K562 (cell line): Measurements from ENCODE around the gene TMEM147. TPM values are rescaled to one million over a fixed set of nuclear protein-coding genes. Genes with fewer than 3 reads are reported as not detected.

Experiments
- ATF1 ChIP-seq, 2 experiments: fragments of 450-650 bp in 1 of 2; IDR thresholded peaks; 2 replicates each; pipeline ENCODE4 v1.6.1; 2016; ENCODE audit warnings: missing compliant biosample characterization in 1 of 2, missing genetic modification characterization in 1 of 2
- CEBPB ChIP-seq: fragments of 450-650 bp; IDR thresholded peaks from 2 replicates; pipeline ENCODE4 v1.6.1; 2016; ENCODE audit warnings: missing genetic modification characterization, missing compliant biosample characterization
- E2F5 ChIP-seq: sonication (generic); formaldehyde crosslinking; IDR thresholded peaks from 2 replicates; pipeline ENCODE4 v1.8.0; 2022; ENCODE audit warnings: mild to moderate bottlenecking, missing genetic modification reagents
- FIP1L1 ChIP-seq: fragments of 200-400 bp; formaldehyde crosslinking; IDR thresholded peaks from 2 replicates; pipeline ENCODE4 v1.6.1; 2018; ENCODE audit warnings: mild to moderate bottlenecking, low read depth, low read length; ENCODE audit not compliant: poor library complexity, severe bottlenecking
- HDAC3 ChIP-seq: fragments of 450-650 bp; IDR thresholded peaks from 2 replicates; pipeline ENCODE4 v1.6.1; 2018; ENCODE audit warnings: borderline replicate concordance, mild to moderate bottlenecking, moderate library complexity; ENCODE audit not compliant: partially characterized antibody
- HMG20B ChIP-seq: fragments of 250-450 bp; sonication (Bioruptor Pico); IDR thresholded peaks from 2 replicates; pipeline ENCODE4 v1.5.0; 2021; ENCODE audit warnings: mild to moderate bottlenecking
- MAFG ChIP-seq: fragments of 450-650 bp; conservative IDR thresholded peaks from 2 replicates; pipeline ENCODE4 v1.6.1; 2016; ENCODE audit warnings: missing genetic modification characterization, missing compliant biosample characterization
- PREB ChIP-seq: sonication (generic); formaldehyde crosslinking; IDR thresholded peaks from 2 replicates; pipeline ENCODE4 v1.8.1; 2023; ENCODE audit warnings: mild to moderate bottlenecking, missing genetic modification reagents
- RCOR1 ChIP-seq, 2 experiments: IDR thresholded peaks; 2 replicates each; pipeline ENCODE4 v1.6.1; 2012; ENCODE audit warnings: low read depth in 2 of 2, low read length in 2 of 2, borderline replicate concordance in 1 of 2, improper control_type of control experiment in 1 of 2
- RFX7 ChIP-seq: fragments of 250-450 bp; sonication (Bioruptor Pico); IDR thresholded peaks from 2 replicates; pipeline ENCODE4 v1.5.1; 2021; ENCODE audit warnings: mild to moderate bottlenecking
- SIN3A ChIP-seq, 2 experiments: fragments of 150-350 bp in 1 of 2; IDR thresholded peaks; 2 replicates each; pipeline ENCODE4 v1.6.1; 2011 to 2016; ENCODE audit warnings: borderline replicate concordance in 2 of 2, low read depth in 2 of 2, low read length in 2 of 2, mild to moderate bottlenecking in 2 of 2, moderate library complexity in 2 of 2; ENCODE audit not compliant: control insufficient read depth in 1 of 2
- SRF ChIP-seq, 2 experiments: fragments of 250-450, 450-650 bp in 1 of 2; sonication (Bioruptor Pico) in 1 of 2; sonication (generic) in 1 of 2; formaldehyde crosslinking; IDR thresholded peaks; 2 replicates each; pipeline versions ENCODE4 v1.5.0 to v1.5.1; 2020 to 2022; ENCODE audit warnings: mild to moderate bottlenecking in 1 of 2, missing genetic modification reagents in 1 of 2
- STAG1 ChIP-seq: sonication (generic); formaldehyde crosslinking; IDR thresholded peaks from 2 replicates; pipeline ENCODE4 v1.5.0; 2020; ENCODE audit warnings: missing genetic modification reagents, borderline replicate concordance
- TEAD2 ChIP-seq: fragments of 450-650 bp; IDR thresholded peaks from 2 replicates; pipeline ENCODE4 v1.6.1; 2016; ENCODE audit warnings: missing genetic modification characterization, control low read depth, missing compliant biosample characterization
- TFAM ChIP-seq: fragments of 250-450 bp; sonication (Bioruptor Pico); conservative IDR thresholded peaks from 2 replicates; pipeline ENCODE4 v1.5.0; 2021; ENCODE audit warnings: mild to moderate bottlenecking, moderate library complexity
- WHSC1 ChIP-seq: IDR thresholded peaks from one replicate; pipeline ENCODE4 v1.6.1; 2012; ENCODE audit warnings: low read length, control low read depth, inconsistent platforms
- ZNF124 ChIP-seq: sonication (generic); formaldehyde crosslinking; IDR thresholded peaks from 2 replicates; pipeline ENCODE4 v1.8.1; 2022; ENCODE audit warnings: missing genetic modification reagents
- ZNF197 ChIP-seq: fragments of 200-800 bp; sonication (Bioruptor generic); IDR thresholded peaks from 2 replicates; pipeline ENCODE4 v1.6.1; 2016; ENCODE audit warnings: low read depth, missing genetic modification characterization, missing compliant biosample characterization
- ZNF282 ChIP-seq: sonication (generic); formaldehyde crosslinking; IDR thresholded peaks from 2 replicates; pipeline ENCODE4 v1.8.1; 2023; ENCODE audit warnings: missing genetic modification reagents
- ZNF3 ChIP-seq: fragments of 250-450 bp; sonication (Bioruptor Pico); IDR thresholded peaks from 2 replicates; pipeline ENCODE4 v1.5.0; 2021; ENCODE audit warnings: mild to moderate bottlenecking, moderate library complexity
- ZNF311 ChIP-seq: fragments of 250-450 bp; sonication (Bioruptor Pico); IDR thresholded peaks from 2 replicates; pipeline ENCODE4 v1.4.0; 2020; ENCODE audit warnings: mild to moderate bottlenecking, moderate library complexity
- ZZZ3 ChIP-seq: fragments of 450-650 bp; IDR thresholded peaks from 2 replicates; pipeline ENCODE4 v1.6.1; 2016; ENCODE audit warnings: antibody characterized with exemption, mild to moderate bottlenecking, moderate library complexity
- polyA plus RNA-seq, 8 experiments: library from polyadenylated mRNA; depleted of rRNA in 4 of 8; stranded (reverse) in 5 of 8; unstranded in 3 of 8; fragments of >200 nt; fragmentation: Nextera tagmentation in 2 of 8; fragmentation: Illumina TruSeq in 1 of 8; extraction: Ambion mirVana in 2 of 8; extraction: Trizol in 1 of 8; gene quantifications; 2 replicates each; pipeline versions ENCODE4 v1.2.1 to v1.2.3, GENCODE V29; 2011 to 2014; ENCODE audit warnings: inconsistent platforms in 1 of 8, missing spikeins in 1 of 8
- total RNA-seq, 7 experiments: library from RNA; depleted of rRNA in 6 of 7; stranded (reverse); fragments of >200 nt in 6 of 7; fragmentation: Illumina TruSeq in 2 of 7; extraction: Trizol in 2 of 7; gene quantifications; 2 replicates each; pipeline versions ENCODE4 v1.2.1 to v1.2.3, GENCODE V29; 2011 to 2021; ENCODE audit warnings: low replicate concordance in 1 of 7
- TF ChIP-seq, protein P1 (sequence below): fragments of 450-650 bp; formaldehyde crosslinking; IDR thresholded peaks from 2 replicates; pipeline ENCODE4 v1.4.0; 2020; ENCODE audit warnings: mild to moderate bottlenecking, mixed read lengths
- TF ChIP-seq, protein P2 (sequence below): fragments of 450-650 bp; IDR thresholded peaks from 2 replicates; pipeline ENCODE4 v1.6.1; 2016; ENCODE audit warnings: low read depth, mild to moderate bottlenecking, moderate library complexity

Gene TMEM147
- total and polyA plus RNA-seq, 9 of the 15 experiments (the other 6 are each of a cell fraction or from before 2014, with no cell fraction given) = 73.8 to 194 (median 142) TPM

DNA sequence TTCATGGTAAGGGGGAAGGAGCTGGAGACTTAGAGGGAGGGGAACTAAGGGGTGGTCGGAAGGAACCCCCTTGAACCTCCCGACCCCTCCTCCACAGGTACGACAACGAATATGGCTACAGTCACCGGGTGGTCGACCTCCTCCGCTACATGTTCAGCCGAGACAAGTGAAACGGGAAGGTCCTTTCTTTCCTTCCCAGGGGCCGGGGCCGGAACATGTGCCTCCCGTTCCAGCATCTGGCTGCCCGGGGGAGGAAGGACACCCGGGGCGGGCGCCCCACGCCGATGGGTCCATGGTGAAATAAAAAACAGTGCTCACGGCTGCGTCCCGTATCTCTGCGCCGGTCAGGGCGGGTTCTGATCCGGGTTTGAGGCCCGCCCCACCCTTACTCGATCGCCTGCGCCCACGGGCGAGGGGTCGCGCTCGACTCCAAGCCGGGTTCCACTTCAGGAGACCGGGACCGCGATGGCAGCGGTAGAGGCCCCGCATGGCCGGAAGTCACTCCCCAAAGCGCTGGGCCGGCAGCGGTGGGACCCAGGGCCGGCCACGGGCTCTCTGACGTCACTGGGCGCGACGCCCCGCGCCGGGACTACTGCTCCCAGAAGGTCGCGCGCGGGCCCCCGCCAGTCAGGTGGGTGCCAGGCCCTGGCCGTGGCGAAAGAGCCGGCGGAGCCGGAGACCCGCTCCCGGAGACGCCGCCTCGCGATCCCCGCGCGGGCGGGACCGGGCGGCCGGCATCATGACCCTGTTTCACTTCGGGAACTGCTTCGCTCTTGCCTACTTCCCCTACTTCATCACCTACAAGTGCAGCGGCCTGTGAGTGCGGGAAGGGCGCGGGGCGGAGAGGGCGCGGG is at the start of gene TMEM147 (continued):
- TF ChIP-seq CEBPB (tag) (peak; percentile 40), ZZZ3 (no peak), STAG1 (no peak), RFX7 (CRISPR knock-in tag) (no peak), PREB (no peak), ZNF311 (CRISPR knock-in tag) (no peak), SIN3A (IDR thresholded peaks at IDR 0.05; ENCODE audit: borderline replicate concordance in 2 of 2, control insufficient read depth in 1 of 2, low read depth in 2 of 2, low read length in 2 of 2) (peak; percentile 88 to 95; a peak in 2 of 4 replicates), FIP1L1 (peak; percentile 57), HMG20B (CRISPR knock-in tag) (no peak), ATF1 (CRISPR knock-in tag; IDR thresholded peaks at IDR 0.05) (peak; percentile 85), ATF1 (tag; IDR thresholded peaks at IDR 0.05) (peak; percentile 99), HDAC3 (no peak), WHSC1 (no peak), TEAD2 (tag) (no peak), RCOR1 (IDR thresholded peaks at IDR 0.05; ENCODE audit: borderline replicate concordance in 1 of 2, low read depth in 2 of 2, low read length in 2 of 2) (no peak), ZNF282 (no peak), E2F5 (CRISPR knock-in tag) (no peak), ZNF197 (CRISPR knock-in tag) (0 out of 2 replicates have a peak, but pooled peaks have one; percentile 49), MAFG (no peak), TFAM (CRISPR knock-in tag) (no peak), ZNF3 (no peak), ZNF124 (CRISPR knock-in tag) (no peak), SRF (CRISPR knock-in tag; IDR thresholded peaks at IDR 0.05) (no peak; a peak in 1 of 4 replicates)
- TF ChIP-seq, protein P1, sequence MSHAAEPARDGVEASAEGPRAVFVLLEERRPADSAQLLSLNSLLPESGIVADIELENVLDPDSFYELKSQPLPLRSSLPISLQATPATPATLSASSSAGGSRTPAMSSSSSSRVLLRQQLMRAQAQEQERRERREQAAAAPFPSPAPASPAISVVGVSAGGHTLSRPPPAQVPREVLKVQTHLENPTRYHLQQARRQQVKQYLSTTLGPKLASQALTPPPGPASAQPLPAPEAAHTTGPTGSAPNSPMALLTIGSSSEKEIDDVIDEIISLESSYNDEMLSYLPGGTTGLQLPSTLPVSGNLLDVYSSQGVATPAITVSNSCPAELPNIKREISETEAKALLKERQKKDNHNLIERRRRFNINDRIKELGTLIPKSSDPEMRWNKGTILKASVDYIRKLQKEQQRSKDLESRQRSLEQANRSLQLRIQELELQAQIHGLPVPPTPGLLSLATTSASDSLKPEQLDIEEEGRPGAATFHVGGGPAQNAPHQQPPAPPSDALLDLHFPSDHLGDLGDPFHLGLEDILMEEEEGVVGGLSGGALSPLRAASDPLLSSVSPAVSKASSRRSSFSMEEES (CRISPR knock-in tag) = no peak
- TF ChIP-seq, protein P2, sequence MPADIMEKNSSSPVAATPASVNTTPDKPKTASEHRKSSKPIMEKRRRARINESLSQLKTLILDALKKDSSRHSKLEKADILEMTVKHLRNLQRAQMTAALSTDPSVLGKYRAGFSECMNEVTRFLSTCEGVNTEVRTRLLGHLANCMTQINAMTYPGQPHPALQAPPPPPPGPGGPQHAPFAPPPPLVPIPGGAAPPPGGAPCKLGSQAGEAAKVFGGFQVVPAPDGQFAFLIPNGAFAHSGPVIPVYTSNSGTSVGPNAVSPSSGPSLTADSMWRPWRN = no peak
